Epithelial cell of proximal tubule (primary cell): Measurements from ENCODE around the gene RAD51AP2. TPM values are rescaled to one million over a fixed set of nuclear protein-coding genes. Genes with fewer than 3 reads are reported as not detected.

Experiments used
- DNase-seq: peaks from one replicate; pipeline ENCODE4 v3.0.0-alpha.2; 2011; ENCODE audit warnings: low read depth
- H3K4me3 ChIP-seq: 2 replicates; pipeline ENCODE4 v1.5.1; 2011; ENCODE audit warnings: low read depth, mild to moderate bottlenecking, low read length
- total RNA-seq: library from RNA; depleted of rRNA; stranded (reverse); fragments of >200 nt; gene quantifications from 2 replicates; pipeline ENCODE4 v1.2.3, GENCODE V29; 2015
- TF ChIP-seq, protein P1 (sequence below): conservative IDR thresholded peaks from 2 replicates; pipeline ENCODE4 v1.5.1; 2012; ENCODE audit warnings: low read depth, mild to moderate bottlenecking, low read length

The RAD51AP2 gene
- total RNA-seq, 1 donor from 2014 or later, result not detected

DNA sequence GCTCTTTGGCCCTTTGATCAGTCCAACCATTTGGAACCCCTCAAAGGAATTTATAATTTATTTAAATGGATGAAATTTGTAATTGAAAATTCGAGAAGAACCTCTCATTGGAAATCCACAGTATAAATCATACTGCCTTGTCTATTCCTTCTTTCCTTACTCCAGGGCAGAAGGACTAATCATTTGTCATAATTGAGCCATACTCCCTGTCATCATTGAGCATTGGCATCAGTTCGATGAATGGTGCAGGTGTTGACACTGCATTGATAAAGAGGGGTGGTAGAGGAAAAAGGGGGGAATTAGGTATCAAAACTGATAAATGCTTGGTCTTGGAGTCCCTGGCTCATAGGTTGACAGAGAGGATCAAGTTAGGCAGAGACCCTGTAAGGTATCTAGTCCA lies 24.2 kb upstream of the RAD51AP2 start:
- H3K4me3 ChIP-seq, result no peak overlapping the region
- DNase-seq, result no peak

GRCh38 chr2:17541531-17541950 lies 23.3 kb upstream of the RAD51AP2 start:
- peak overlapping the region; percentile 56 for H3K4me3 ChIP-seq
- DNase-seq, result no peak
- TF ChIP-seq, protein P1, sequence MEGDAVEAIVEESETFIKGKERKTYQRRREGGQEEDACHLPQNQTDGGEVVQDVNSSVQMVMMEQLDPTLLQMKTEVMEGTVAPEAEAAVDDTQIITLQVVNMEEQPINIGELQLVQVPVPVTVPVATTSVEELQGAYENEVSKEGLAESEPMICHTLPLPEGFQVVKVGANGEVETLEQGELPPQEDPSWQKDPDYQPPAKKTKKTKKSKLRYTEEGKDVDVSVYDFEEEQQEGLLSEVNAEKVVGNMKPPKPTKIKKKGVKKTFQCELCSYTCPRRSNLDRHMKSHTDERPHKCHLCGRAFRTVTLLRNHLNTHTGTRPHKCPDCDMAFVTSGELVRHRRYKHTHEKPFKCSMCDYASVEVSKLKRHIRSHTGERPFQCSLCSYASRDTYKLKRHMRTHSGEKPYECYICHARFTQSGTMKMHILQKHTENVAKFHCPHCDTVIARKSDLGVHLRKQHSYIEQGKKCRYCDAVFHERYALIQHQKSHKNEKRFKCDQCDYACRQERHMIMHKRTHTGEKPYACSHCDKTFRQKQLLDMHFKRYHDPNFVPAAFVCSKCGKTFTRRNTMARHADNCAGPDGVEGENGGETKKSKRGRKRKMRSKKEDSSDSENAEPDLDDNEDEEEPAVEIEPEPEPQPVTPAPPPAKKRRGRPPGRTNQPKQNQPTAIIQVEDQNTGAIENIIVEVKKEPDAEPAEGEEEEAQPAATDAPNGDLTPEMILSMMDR, result no peak

More for the DNA sequence above, 24.2 kb upstream of the RAD51AP2 start:
- TF ChIP-seq, protein P1, result no peak

GRCh38 chr2:17540813-17541530 lies 22.7 kb upstream of the RAD51AP2 start:
- H3K4me3 ChIP-seq, result peak overlapping the region; percentile 56
- TF ChIP-seq, protein P1, result no peak
- no peak for DNase-seq

DNA sequence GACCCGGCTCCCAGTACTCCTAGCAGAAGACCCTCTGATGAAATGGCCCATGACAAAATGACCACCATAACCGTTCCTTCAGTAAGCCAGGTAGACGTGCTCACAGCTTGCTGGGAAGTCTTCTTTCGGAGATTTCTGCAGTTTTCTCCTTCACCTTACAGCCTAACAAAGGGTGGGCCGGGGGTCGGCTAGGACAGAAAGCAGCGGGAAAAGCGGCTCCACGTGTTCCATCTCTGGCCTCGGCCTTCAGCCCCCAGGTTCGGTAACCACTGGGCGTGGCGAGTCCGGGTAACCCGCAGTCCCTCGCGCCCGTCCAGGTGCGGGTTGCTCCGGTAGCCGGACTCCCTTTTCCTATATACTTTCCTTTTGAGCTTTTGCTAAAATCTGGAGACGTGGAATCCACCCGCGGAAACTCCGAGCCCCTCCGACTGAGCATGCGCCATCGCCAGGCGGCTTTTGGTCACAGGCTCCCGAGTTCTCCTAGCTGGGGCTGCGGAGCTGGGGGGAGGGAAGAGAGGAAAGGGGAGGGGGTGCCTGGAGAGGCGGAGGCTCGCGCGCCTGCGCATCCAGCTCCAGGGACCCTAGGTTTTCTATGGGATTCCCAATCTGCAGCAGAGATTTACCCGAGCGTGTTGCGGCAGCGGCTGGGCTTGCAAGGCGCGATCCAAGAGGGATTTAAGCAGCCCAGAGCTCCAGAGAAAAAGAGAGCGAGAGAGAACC lies 22.0 kb upstream of the RAD51AP2 start, which contains the start of gene VSNL1:
Gene VSNL1, plus strand, starts transcription at position 604 of the 720 bp plus-strand sequence. CDS start 51,379 bp downstream, outside the sequence.
- peak; percentile 20 for DNase-seq

GRCh38 chr2:17539611-17540092 lies 21.4 kb upstream of the RAD51AP2 start:
- TF ChIP-seq, protein P1, result no peak
- no peak for DNase-seq
- peak overlapping the region; percentile 56 for H3K4me3 ChIP-seq

More for the DNA sequence above, 22.0 kb upstream of the RAD51AP2 start, which contains the start of gene VSNL1:
- TF ChIP-seq, protein P1, result no peak
- H3K4me3 ChIP-seq, result peak within 1 kb of the TSS; percentile 56

DNA sequence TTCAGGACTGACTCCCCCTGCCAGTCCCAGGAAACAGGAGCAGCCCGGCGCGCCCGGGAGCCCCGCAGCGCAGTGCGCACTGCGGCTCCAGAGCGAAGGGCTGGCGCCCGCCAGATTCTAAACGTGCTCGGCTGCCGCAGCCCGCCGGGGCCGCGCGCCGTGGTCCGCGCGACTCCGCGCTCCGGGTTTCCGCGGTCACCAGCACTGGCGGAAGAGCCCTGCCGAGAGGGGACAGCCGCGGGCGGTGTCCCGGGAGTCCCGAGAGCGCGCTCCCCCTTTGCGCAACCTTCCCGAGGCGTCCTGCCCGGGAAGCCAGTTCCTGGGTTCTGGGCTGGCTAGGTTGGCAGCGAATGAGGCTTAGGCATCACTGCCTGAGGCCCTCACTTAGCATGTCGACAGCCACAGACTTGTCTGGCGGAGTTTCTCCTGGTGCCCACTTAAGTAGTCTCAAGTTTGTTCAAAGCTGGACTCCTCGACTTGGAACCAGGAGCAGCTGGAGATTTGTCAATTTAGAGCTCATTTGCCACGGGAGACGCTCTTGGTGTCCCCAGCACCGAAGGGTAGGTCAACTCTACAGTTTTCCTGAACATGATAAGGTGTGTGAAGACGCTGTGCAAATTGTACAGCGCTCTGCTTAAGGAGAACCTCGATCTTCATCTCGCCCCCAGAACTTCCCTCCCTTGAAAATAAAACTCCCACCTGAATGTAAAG lies 20.8 kb upstream of the RAD51AP2 start:
- DNase-seq, result peak; percentile 31
- TF ChIP-seq, protein P1, result no peak
- H3K4me3 ChIP-seq, result peak overlapping the region; percentile 56
